Measurements from ENCODE around the gene HS3ST3A1.
"Not testable (repeated sequence)": the region's sequence is repeated elsewhere in the genome, so short reads cannot be mapped to it uniquely, and the experiment has no call there.

The HS3ST3A1 gene

DNA sequence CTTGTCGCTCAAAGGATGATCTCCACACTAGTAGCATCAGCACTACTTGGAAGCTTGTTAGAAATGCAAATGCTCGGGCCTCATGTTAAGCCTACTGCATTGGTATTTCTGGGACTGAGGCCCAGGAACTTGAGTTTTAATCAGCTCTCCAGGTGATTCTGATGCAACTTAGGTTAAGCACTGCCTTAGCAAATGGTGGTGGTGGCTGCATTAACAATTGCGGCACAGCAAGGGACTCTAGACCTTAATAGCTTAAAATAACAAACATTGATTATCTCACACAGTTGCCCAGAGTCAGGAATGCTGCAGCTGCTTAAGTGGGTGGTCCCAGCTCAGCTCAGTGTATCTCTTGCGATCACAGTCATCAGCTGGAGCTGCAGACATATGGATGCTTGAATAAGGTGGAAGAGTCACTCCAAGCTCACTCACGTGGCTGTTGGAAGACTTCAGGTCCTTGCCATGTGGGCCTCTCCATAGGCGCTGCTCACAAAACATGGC lies 25.8 kb downstream of the HS3ST3A1 start:
- DNase-seq (ENCODE audit: low spot score) = no peak

DNA sequence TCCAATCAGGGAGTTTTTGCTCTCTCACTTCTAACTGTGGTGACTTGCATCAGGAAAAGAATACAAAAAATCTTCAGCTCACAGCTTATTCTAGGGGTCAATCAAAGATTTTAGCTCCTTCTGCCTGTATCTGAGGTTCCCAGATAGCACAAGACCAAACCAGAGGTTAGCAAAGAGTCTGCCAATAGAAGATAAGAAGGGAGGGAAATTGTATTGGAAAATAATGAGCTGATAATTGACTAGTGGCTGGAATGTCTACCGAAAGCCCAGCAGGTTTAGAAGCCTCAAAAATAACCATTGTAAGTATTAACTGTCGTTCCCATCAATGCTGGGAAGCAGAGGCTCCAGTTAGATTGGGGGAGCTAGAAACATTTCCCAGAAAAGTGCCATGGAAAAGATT lies 26.3 kb downstream of the HS3ST3A1 start:
- no peak for DNase-seq (ENCODE audit: low spot score)

DNA sequence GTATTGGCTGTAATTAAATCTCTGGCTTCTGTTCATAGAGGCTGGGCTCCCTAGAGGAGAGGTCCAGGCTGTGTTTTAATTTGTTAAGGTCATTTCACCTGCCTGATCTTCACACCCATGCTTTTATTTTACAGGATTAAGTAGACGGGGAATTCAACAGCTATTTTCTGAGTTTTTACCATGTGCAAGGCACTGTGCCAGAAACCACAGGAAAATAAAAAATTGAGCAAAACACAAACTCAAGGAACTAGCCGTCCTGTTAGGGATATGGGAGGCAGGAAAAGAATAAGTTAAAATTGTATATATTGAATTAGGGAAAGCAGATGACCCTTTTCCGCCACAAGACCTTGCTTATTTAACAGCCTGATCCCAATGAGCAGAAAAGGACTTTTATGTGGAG lies 29.1 kb downstream of the HS3ST3A1 start:
- no peak for DNase-seq (ENCODE audit: low spot score)

DNA sequence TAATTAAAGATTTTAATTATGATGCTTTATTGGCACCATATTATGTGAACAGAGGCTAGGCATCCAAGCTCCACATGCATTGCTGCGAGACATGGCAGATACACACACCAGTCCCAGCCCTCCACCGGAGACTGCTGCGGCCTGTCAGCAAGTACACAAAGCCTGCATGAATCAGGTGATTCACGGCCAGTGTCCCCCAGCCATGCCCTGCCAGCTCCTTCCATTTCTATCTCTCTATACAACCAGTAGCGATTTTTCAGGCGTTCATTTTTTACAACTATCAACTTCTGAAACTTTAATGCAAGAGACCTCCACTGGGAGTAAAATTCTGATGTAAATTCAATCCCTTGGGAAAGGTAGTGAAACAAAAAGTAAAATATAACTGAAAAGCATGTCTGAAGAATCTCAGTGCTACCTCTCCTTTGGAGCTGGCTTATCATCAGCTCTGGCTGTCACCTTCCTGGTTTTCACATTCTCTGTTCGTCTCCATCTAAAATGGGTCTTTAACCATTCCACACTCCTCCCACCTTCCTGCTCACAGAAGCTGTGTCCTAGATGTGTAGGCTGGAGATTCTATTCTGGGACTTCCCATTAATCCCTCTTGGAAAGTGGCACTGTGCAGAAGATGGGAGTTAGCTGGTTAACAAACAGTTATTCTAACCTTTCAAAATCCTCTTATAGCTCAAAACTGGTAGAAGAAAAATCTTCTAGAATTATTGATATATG lies 32.2 kb downstream of the HS3ST3A1 start:
- no peak for DNase-seq (ENCODE audit: low spot score)

DNA sequence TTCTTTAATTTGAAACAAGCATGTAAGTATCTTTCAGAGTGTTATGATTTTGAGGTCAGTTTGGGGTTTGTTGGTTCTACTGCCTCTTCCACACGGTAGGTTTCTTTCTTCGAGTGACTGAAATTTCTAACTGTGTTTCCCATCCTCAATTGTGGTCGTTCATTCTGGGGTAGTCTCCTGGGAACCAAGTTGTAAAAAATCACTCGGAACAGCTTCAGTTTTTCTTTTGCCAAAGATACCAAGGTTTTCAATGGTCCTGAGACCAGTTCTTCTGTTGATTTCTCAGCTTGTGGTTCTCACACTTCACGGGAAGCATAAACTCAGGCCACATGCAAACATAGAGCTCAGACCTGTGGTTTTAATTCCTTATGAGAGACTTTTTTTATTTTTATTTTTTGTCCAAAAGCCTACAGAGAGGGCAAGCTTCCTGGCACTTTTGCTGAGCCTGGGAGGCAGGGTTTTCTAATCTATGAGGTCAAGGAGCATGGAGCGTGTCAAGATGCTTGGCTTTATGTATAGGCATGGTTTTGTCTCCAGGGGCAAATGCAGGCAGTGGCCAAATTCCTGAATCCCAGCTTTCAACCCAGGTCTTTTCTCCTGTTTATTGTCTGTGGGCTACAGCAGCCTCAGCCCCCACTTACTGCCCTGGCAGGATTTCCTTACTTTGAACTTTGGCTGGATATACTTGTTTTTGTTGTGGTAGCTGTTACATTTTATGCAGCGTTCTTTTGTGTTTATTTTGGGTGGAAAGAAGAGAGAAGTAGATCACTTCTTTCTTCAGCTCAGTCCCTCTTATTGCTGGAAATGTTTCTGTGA lies 32.9 kb downstream of the HS3ST3A1 start:
- DNase-seq (ENCODE audit: low spot score) = no peak

DNA sequence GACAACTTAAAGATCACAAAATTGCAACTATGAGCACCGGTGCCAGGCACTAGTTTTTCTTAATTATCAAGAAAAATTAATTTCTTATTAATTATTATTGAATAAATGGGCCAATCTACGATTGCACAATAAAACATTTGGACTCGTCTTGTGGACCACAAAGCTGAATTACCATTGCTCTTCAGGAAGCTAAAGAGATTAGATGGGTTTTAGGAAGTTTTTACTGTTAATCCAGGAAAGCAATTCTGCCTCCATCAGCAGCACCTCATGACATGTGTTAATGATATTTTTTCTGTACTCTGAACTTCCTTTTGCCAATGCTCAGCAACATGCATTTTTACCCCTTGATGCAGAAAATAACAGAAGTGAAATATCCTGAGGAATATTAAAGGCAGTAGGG lies 37.9 kb downstream of the HS3ST3A1 start:
- no peak for DNase-seq (ENCODE audit: low spot score)

DNA sequence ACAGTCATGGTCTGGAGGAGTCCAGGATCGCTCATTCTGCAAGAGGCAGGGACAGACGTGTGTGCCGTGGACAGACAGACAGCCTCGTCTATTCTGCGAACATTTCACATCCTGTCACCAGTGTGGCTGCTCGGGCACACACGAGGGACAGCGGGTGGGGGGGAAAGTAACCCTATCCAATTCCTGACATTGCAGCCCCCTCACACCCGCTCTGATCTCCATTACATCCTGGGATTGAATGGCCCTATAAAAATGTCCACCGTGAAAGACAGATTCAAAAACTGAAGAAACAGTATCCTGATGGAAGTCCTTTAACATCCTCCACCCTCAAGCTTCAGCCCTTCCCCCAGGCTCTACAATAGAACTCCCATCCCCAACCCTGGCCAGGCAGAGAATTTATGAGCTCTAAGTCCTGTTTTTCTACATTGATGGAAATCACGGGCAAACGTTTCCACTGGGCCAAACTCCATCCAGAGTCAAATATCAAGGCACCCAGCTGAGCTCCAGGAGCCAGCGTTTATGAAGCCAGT lies 39.4 kb downstream of the HS3ST3A1 start:
- peak; percentile 78 for DNase-seq (ENCODE audit: low spot score)

DNA sequence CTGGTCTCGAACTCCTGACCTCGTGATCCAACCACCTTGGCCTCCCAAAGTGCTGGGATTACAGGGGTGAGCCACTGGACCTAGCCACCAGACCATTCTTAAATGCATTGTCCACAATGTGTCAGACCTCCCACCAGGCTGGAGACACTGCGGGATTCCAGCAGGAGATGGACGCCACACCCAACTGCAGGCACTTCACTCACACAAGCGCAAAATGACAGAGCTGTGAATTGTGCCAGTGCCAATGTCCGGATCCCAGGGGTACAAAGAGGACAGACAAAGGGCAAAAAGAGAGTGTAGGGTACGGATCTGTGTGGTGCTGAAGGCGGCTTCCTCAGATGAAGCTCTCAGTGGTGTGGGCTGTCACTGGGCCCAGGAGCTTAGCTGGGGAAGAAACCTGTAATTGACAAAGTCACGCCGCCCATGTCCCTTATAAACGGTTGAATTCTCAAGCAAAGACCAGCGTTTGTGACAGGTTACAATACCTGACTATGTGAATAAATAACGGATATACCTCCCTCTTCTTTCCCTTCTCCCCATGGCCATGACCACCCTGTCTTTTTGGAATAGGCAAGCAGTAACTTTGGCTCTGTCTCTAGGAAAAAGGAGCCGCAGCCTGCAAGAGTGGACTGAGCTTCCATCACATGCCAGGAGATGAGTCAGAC lies 40.0 kb downstream of the HS3ST3A1 start:
- DNase-seq (ENCODE audit: low spot score) = no peak

DNA sequence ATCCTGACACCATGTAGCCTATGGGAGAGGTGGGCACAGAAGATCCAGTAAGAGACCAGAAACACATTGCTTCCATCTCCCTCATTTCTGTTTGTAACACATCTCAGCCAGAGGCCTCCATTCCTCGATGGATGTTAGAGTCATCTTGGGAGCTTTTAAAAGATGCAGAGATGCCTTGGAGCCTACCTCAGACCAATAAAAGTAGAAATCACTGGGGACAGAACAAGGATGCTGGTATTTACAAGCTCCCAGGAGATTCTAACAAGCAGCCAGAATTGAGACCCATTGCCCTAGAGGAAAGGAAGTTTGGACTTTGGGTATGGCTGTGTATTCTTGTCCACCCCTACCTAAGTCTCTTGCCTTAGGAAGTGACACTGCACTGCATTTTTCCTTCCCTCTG lies 40.8 kb downstream of the HS3ST3A1 start:
- no peak for DNase-seq (ENCODE audit: low spot score)

DNA sequence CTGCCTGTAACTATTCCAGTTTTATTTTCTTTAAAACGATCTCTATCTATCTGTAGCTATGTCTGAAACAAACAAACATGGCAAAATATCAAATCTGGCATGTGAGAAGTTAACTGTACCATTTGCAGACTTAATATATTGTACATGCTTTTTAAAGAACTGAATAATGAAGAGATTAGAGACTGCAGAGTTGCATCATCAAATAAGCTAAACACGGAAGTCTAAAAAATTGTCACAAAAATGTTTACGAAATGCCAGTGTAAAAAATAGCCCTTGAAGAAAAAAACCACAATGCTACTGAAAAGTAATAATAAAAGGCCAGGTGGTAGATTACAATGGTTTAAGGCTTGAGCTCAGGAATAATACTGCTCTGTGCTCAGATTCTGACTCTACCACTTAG lies 43.1 kb downstream of the HS3ST3A1 start:
- no peak for DNase-seq (ENCODE audit: low spot score)

DNA sequence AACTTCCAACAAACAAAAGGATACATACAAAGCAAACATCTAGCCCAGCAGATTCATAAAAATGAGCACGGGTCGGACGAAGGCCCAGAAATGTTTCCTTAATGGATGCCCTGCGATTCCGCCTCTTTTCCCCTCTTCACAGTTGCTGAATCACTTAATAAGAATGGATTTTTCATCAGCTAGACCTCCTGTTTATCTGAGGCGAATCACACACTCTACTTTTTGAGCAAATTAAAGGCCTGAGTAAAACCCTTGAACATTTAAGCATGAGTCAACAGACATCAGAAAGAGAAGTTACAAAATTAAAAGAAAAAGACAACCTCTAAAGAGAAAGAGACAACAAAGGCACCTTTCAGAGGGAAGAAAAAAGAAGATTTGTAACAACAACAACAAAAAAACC lies 44.7 kb downstream of the HS3ST3A1 start:
- no peak for DNase-seq (ENCODE audit: low spot score)

DNA sequence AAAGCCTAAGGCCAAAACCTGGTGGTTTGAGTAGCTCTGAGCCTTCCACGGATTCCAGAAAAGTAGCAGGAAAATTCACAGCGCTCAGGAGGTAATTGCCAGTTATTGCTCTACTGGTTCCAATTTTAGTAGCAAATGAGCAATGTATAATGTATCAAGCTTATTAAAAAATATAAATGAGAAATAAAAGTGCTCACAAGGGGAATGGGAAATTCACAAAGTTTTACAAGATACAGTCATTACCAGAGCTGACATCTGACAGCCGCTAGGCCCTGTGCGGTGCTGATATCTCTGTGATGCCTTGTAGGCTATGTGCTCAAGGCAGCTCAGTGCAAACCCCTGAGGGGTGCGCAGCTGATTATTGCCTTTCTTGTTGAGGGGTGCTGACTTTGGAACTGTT lies 47.5 kb downstream of the HS3ST3A1 start:
- DNase-seq (ENCODE audit: low spot score) = no peak

DNA sequence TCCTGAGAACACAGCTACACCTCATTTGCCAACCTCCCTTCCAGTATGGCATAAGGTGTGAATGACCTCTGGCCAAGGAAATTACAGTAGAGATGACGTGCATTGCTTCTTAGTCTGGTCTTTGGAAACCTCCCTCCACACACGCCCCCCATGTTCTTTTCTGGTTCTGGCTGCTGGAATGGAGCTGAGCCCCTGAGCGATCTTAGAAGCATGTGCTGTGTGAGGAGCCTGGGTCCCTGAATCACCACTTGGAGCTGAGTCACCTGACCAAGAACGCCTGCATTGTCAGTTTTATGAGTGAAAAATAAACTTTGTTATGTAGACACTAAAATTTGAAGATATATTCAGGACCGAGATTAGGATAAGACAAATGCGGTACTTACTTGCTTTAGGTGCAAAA lies 51.4 kb downstream of the HS3ST3A1 start:
- DNase-seq (ENCODE audit: low spot score) = no peak

DNA sequence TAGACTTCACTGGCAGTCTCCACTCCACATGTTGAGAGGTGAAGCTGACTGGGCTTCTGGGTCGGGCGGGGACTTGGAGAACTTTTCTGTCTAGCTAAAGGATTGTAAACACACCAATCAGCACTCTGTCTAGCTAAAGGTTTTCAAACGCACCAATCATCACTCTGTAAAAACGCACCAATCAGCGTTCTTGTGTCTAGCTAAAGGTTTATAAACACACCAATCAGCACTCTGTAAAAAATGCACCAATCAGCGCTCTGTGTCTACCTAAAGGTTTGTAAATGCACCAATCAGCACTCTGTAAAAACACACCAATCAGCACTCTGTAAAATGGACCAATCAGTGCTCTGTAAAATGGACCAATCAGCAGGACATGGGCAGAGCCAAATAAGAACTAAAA lies 53.2 kb downstream of the HS3ST3A1 start:
- not testable (repeated sequence) for DNase-seq (ENCODE audit: low spot score)

DNA sequence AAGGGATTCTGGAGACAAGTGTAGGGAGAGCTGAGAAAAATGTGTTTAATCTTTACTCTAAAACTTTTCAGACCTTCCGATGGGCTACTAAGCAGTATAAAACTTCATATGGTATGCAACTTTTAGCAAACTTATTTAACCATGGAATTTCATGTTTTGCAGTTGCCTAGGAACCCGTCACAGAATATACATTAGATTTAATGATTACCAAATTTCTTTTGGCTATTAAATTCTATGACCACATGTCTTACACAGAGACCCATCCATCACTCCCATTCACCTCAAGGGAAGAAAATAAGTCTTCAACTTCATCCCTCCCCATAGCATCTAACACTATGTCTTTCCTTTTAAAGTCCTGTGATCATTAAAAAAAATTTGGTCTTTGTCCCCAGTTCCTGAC lies 54.9 kb downstream of the HS3ST3A1 start:
- no peak for DNase-seq (ENCODE audit: low spot score)

DNA sequence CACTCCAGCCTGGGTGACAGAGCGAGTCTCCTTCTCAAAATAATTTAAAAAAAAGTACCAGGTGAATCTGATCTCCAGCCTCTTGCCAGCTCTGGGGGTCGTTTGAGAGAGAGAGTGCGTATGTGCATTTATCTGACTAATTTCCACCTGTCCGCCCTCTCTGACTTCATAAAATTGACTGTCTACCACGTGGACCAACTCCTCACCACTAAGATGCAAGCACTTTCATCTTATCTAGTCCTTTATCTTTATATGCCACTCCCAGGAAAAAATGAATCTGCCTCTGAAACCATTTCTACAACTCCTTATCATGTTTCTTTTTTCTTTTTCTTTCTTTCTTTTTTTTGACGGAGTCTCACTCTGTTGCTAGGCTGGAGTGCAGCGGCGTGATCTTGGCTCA lies 55.8 kb downstream of the HS3ST3A1 start:
- DNase-seq (ENCODE audit: low spot score) = no peak

DNA sequence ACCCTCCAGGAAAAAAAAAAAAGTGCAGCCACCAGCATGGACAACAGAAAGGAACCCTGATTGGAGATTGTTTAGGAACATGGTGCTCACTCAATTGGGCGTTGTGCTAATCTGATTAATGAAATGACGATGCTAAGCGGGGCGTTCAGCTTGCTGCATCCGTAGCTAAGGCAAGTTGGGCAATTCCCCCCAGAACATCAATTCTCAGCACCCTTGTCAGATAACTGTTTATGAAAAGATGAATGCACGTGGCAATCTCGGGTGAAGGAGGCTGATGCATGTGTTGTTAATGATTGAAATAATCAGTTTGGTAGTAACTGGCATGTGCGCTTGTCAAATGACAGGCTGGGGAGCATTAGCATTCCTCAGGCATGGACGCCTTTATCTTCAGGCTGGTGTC lies 57.0 kb downstream of the HS3ST3A1 start:
- DNase-seq (ENCODE audit: low spot score) = no peak

DNA sequence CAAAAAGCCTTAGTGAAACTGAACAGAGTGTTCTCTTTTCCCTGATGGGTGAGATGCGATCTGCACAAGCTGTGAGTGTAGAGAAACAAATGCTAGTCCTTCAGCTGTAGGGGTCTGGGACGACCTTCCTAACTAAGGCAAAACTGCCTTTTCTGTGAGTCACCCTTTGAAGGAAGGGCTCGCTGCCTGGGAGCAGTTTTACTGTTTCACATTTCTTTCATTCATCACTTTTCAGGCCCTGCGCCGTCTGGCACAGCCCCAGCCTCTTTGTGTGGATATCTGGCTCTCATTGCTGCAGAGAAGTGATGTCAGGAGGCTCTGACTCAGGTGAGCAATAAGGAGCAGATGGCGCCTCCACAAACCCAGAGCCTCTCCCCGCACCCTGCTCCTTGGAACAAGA lies 57.4 kb downstream of the HS3ST3A1 start:
- DNase-seq (ENCODE audit: low spot score) = peak; percentile 49

DNA sequence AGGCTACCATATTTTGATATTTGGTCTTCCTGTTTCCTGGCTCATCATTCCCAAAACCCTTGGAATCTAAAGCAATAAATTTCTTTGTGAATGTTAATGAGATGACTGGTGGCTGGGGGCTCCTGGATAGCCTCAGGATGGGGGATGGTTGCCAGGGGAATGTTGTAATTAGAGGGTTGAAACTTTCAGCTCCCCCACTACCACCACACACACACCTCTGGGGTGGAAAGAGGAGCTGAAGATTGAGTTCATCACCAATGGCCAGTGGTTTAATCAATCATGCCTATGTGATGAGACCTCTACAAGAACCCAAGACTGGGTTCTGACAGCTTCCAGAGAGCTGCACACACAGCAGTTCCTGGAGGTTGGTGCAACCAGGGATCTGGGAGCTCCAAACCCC lies 59.1 kb downstream of the HS3ST3A1 start:
- no peak for DNase-seq (ENCODE audit: low spot score)

DNA sequence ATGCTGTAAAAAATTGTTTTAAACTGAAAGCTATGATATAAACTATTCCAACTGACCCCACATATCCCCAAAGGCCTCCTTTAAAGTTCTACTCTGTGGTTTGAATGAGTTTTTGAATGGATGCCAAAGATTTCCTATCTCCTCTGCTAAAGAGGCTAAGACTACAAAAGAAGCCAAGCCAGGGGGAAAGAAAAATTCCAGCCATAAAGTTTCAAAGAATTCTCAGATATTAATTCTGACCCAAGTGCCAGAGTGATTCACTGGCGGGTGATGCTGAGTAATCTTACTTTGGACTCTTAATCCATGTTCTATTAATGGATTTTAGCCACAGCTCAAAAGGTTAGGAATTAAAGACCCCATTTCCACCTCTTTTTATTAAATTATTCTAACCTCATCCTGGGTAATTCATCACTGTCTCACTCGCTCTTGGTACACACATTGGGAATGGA lies 60.7 kb downstream of the HS3ST3A1 start:
- DNase-seq (ENCODE audit: low spot score) = peak; percentile 87

DNA sequence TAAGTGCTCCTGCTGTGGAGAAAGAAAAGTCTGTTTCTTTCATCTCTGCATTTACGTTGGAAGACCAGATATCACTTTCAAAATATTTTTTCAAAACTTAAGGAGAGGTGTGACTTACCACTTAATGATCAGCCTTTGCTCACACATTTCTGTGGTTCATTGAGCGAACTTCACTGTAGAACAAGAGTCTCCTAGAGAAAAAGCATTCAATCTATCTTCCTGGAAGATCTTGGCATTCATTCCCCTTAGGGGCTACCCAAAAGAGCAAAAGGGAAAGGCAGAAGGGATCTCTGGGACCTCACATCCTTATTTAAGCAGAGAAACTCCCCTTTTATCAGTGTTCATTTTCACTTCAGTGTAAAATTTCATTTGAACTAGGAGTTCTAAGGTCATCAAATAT lies 61.2 kb downstream of the HS3ST3A1 start:
- DNase-seq (ENCODE audit: low spot score) = no peak

DNA sequence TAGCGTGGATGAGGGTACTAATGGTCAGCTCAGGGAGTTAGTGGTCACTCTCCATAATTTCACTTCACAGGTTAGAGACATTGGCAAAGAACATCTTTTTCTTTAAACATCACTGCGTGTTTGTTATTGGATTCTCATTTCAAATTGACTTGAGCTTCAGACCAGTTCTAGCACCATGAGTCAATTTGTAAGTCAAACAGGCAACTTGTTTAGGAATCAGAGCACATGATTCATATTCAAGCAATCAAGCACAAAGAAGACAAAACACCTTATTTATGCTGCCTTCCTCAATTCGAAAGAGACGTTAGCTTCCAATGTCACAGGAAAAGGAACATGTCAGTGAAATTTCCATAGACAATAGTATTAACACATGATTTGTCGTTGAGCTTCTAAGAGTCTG lies 62.3 kb downstream of the HS3ST3A1 start:
- no peak for DNase-seq (ENCODE audit: low spot score)

Measured in COLO829 (cell line).